Spleen (tissue), 11 donors: ENCODE data around the gene BCO1. TPM values are rescaled to one million over a fixed set of nuclear protein-coding genes. Genes with fewer than 3 reads are reported as not detected.

Source experiments
- DNase-seq: peaks from one replicate; pipeline ENCODE4 v3.0.0-alpha.2; 2020
- H3K27ac ChIP-seq, 8 donors: fragments of 200-600 bp; sonication (generic) in 7 of 8; 1 replicate in 4 of 8; 2 replicates in 4 of 8; pipeline versions ENCODE4 v1.5.0 to v1.8.0; 2016 to 2021; ENCODE audit warnings: inconsistent platforms in 4 of 8, mild to moderate bottlenecking in 4 of 8, moderate library complexity in 1 of 8
- H3K27me3 ChIP-seq, 7 donors: fragments of 200-600 bp; sonication (generic) in 6 of 7; replicated peaks in 1 of 7; 1 replicate in 4 of 7; 2 replicates in 3 of 7; pipeline versions ENCODE4 v1.5.0 to v1.8.0; 2016 to 2021; ENCODE audit warnings: inconsistent platforms in 3 of 7, mild to moderate bottlenecking in 1 of 7
- H3K36me3 ChIP-seq, 6 donors: fragments of 200-600 bp; sonication (generic) in 5 of 6; 1 replicate in 4 of 6; 2 replicates in 2 of 6; pipeline versions ENCODE4 v1.5.0 to v1.8.0; 2016 to 2021; ENCODE audit warnings: inconsistent platforms in 2 of 6
- H3K4me1 ChIP-seq, 6 donors: fragments of 200-600 bp; sonication (generic) in 5 of 6; 1 replicate in 3 of 6; 2 replicates in 3 of 6; pipeline versions ENCODE4 v1.5.0 to v1.8.0; 2016 to 2021; ENCODE audit warnings: inconsistent platforms in 3 of 6
- H3K4me3 ChIP-seq, 8 donors: fragments of 200-600 bp; sonication (generic) in 7 of 8; 1 replicate in 4 of 8; 2 replicates in 4 of 8; pipeline versions ENCODE4 v1.5.0 to v1.8.0; 2016 to 2021; ENCODE audit warnings: inconsistent platforms in 4 of 8, mild to moderate bottlenecking in 4 of 8, moderate library complexity in 2 of 8
- H3K9me3 ChIP-seq, 8 donors: fragments of 200-600 bp; sonication (generic) in 7 of 8; 1 replicate in 4 of 8; 2 replicates in 4 of 8; pipeline versions ENCODE4 v1.5.0 to v1.8.0; 2016 to 2021; ENCODE audit warnings: inconsistent platforms in 4 of 8
- POLR2A ChIP-seq, 3 donors: fragments of 450-650 bp; IDR thresholded peaks; one replicate each; pipeline ENCODE4 v1.5.1; 2017; ENCODE audit warnings: antibody characterized with exemption in 3 of 3, mild to moderate bottlenecking in 1 of 3
- POLR2AphosphoS5 ChIP-seq, 3 donors: sonication (generic); formaldehyde crosslinking; IDR thresholded peaks; one replicate each; pipeline ENCODE4 v1.5.1; 2017; ENCODE audit warnings: antibody characterized with exemption in 3 of 3
- WGBS, 5 donors: extraction: QIAGEN DNeasy Blood & Tissue Kit in 3 of 5; methylation state at CpG; one replicate each; pipeline versions ENCODE4 v1.1.5 to v1.1.7; 2013 to 2018; 5-methylcytosine and 5-hydroxymethylcytosine counted together
- intact Hi-C: fragments of 100-400 bp; cut with DNase I; formaldehyde crosslinking; loops from one replicate; pipeline ENCODE4 v1.15.0; 2023; ENCODE audit warnings: low total_unique reads
- polyA plus RNA-seq, 3 donors: library from polyadenylated mRNA; stranded (reverse); fragments of 200-250 nt; gene quantifications; one replicate each; pipeline ENCODE4 v1.2.1, GENCODE V29; 2013
- total RNA-seq, 7 donors: library from RNA; depleted of rRNA in 3 of 7; stranded (reverse); fragments of >200 nt in 3 of 7; fragmentation: NEBNext Ultra II Directional in 4 of 7; extraction: Animal tissue kit (Norgen Biotek cat#: 25700) in 4 of 7; gene quantifications; one replicate each; pipeline versions ENCODE4 v1.1.0 to v1.2.1, GENCODE V29; 2016 to 2021
- TF ChIP-seq, protein P1 (sequence below), 11 experiments: fragments of 200-600 bp in 7 of 11; fragments of 450-650 bp in 4 of 11; sonication (generic) in 4 of 11; IDR thresholded peaks in 8 of 11; conservative IDR thresholded peaks in 3 of 11; 1 replicate in 7 of 11; 2 replicates in 4 of 11; pipeline versions ENCODE4 v1.4.0 to v1.8.0; 2016 to 2021; ENCODE audit warnings: antibody characterized with exemption in 11 of 11, inconsistent platforms in 4 of 11, mild to moderate bottlenecking in 1 of 11
- donor health status: healthy with polysubstance abuse.
- donor health status: DM: no; HTN: no; CAD: no; lungs with moderate emphysema.
- donor health status: DM: no; HTN: no; CAD: no.
- donor health status: Bipolar disorder and iron deficiency.
- donor health status: healthy.
- donor health status: DM: no; HTN: no; CAD: no.
- donor health status: DM: yes; HTN: yes; CAD: no.

Gene BCO1
- total and polyA plus RNA-seq, 10 donors, result not detected

DNA sequence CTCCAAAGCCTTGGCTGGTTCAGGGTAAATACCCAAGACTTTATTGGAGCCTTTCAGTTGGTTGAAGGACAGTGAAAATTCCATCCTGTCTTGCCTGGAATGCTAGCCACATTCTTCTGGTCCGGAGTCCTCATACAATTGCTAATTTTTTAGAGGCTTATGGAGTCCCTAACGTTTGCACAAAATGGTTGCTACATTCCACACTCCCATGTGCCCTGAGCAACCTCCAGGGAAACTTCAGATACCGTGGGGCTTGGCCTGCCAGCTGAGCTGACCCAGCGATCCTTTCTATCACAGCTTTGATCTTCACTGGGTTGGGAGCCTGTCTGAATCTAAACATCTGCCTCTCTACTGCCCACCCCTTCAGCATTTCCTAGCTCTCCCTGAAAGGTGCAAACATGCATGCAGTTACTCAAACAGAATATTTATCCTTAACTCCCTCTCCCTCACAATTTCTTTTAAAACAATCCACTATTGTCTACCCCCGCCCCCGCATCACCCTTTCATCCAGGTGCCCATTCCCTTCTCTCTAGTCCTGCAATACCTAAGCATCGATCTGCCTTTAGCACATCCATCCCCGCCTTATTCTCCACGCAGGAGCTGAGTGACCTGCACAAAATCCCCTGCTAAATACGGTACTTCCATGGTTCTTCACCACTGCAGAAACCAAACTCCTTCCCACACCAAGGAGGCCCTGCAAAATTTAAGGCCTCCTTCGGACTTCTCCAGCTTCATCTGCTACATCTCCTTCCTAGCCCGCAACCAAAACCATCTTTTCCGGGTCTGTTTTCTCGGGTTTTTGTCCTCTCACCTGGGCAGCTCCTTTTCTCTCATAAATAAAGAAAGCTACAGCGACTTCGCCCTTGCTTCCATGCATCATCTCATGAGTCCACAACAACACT, 75.5 kb downstream of the BCO1 start:
- 7 to 12% (median 9%) methylated on average over 16 of the region's 16 CpGs for WGBS, 5 donors
- TF ChIP-seq POLR2A (IDR thresholded peaks at IDR 0.05) (no peak), POLR2AphosphoS5 (IDR thresholded peaks at IDR 0.05) (no peak)
- TF ChIP-seq, protein P1, sequence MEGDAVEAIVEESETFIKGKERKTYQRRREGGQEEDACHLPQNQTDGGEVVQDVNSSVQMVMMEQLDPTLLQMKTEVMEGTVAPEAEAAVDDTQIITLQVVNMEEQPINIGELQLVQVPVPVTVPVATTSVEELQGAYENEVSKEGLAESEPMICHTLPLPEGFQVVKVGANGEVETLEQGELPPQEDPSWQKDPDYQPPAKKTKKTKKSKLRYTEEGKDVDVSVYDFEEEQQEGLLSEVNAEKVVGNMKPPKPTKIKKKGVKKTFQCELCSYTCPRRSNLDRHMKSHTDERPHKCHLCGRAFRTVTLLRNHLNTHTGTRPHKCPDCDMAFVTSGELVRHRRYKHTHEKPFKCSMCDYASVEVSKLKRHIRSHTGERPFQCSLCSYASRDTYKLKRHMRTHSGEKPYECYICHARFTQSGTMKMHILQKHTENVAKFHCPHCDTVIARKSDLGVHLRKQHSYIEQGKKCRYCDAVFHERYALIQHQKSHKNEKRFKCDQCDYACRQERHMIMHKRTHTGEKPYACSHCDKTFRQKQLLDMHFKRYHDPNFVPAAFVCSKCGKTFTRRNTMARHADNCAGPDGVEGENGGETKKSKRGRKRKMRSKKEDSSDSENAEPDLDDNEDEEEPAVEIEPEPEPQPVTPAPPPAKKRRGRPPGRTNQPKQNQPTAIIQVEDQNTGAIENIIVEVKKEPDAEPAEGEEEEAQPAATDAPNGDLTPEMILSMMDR (IDR thresholded peaks at IDR 0.05 in 8 of 11, conservative IDR thresholded peaks at IDR 0.05 in 3 of 11), result no peak
- intact Hi-C loops, result no loop called here

DNA sequence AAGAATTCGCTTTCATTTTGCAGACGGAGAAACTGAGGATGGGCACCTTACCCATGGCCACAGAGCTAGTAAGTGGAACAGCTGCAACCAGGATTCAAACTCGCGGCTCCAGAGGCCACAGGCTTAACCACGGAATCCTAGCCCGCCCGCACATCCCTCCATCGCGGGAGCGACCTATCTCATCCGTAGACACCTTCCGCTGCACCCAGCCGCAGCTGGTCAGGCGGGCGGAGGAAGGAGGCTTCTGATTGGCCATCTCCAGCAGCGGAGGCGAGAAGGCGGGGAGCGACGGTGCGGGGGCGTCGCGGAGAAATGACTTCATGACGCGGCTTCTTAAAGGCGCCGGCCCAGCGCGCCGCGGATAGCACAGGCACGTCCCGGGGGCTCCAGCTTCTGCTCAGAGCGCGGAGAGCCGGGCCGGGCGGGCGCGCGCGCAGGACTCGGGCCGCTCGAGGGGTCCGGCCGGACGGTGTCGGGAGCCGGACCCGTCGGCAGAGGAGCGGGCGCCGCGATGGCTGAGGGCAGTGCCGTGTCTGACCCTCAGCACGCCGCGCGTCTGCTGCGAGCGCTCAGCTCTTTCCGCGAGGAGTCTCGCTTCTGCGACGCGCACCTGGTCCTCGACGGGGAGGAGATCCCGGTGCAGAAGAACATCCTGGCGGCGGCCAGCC, 76.2 kb downstream of the BCO1 start, which contains the start of gene GAN:
Gene GAN (plus strand): TSS at position 360 of the 668 bp plus-strand sequence. CDS start 152 bp downstream, at position 512.
- intact Hi-C loops, result no loop called here
- peak; percentile 99 for DNase-seq
- Histone ChIP-seq H3K27me3 (no peaks in the 10 kb centered on the region), H3K9me3 (no peaks in the 10 kb centered on the region), H3K4me1 (peaks cover 17 to 80% (median 39%) of the 10 kb centered on the region in 6 donors), H3K4me3 (peak within 1 kb of the TSS; percentile 57 to 98 (median 90)), H3K27ac (peak within 1 kb of the TSS; percentile 72 to 93 (median 91)), H3K36me3 (peaks cover 0 to 15% (median 0%) of the 10 kb centered on the region in 6 donors)
- WGBS, 5 donors, result 0 to 1% (median 1%) methylated on average over 35 to 75 of the region's 75 CpGs
- TF ChIP-seq POLR2AphosphoS5 (IDR thresholded peaks at IDR 0.05) (peak; percentile 95 to 98 (median 97)), POLR2A (IDR thresholded peaks at IDR 0.05) (peak in 1 of 3 donors; percentile 18)
- TF ChIP-seq, protein P1 (IDR thresholded peaks at IDR 0.05 in 8 of 11, conservative IDR thresholded peaks at IDR 0.05 in 3 of 11), result peak in 3 of 11 experiments; percentile 11 to 24 (median 14)

More for the DNA sequence above, 75.5 kb downstream of the BCO1 start:
- H3K4me3 ChIP-seq, result peak overlapping the region; percentile 57 to 98 (median 90)
- H3K27me3 ChIP-seq, result no peaks in the 10 kb centered on the region
- H3K27ac ChIP-seq, result peak overlapping the region; percentile 72 to 93 (median 91)
- peaks cover 17 to 73% (median 37%) of the 10 kb centered on the region in 6 donors for H3K4me1 ChIP-seq
- H3K9me3 ChIP-seq, result no peaks in the 10 kb centered on the region
- no peak for DNase-seq
- H3K36me3 ChIP-seq, result peaks cover 0 to 15% (median 0%) of the 10 kb centered on the region in 6 donors

DNA sequence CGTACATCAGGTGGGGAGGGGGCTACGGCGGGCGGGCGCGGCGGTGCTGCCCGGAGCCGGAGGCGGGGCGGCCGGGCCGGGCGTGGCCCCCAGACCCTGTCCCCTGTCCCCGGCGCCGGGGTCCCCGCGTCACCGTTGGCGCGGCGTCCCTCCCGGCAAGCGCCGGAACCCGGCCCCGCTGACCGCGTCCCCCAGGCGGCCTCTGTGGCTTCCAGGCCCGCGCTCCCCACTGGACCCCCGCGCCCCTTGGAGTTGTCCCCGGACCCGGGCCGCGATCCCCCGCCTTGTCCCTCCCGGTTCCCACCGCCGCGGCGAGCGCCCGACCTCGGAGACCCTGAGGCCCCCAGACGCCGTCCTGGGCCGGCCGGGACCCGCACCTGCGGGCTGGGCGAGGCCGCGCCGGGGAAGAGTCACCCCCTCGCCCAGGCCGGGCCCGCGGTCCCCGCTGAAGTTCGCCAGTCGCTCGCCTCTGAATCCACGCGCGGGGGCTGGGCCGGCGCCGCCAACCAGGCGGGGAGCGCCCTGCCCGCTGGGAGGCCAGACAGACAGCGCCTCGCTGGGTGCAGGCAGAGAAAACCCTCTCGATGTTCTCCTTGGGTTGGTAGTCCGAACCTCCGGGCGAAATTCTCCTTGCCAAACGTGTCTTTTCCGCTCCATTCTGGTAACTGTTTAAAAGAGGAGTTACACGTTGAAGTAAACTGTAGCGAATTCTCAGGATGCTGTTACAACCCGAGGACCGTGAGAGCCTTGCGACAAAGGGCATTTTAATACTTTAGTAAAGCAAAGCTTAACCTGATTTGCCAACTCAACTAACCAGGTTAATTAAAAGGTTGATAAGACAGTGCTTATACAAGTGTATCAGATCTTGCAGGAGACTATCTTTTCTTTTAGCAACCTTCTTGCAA, 77.0 kb downstream of the BCO1 start:
- H3K4me3 ChIP-seq, result peak overlapping the region; percentile 57 to 98 (median 90)
- peak overlapping the region; percentile 72 to 93 (median 91) for H3K27ac ChIP-seq
- no peaks in the 10 kb centered on the region for H3K27me3 ChIP-seq
- H3K36me3 ChIP-seq, result peaks cover 0 to 15% (median 0%) of the 10 kb centered on the region in 6 donors
- peaks cover 17 to 79% (median 39%) of the 10 kb centered on the region in 6 donors for H3K4me1 ChIP-seq
- DNase-seq, result peak; percentile 90
- intact Hi-C loops, result no loop called here
- 1 to 6% (median 1%) methylated on average over 20 to 88 of the region's 88 CpGs for WGBS, 5 donors
- peak in 2 of 3 donors; percentile 43 to 62 for TF ChIP-seq POLR2AphosphoS5 (IDR thresholded peaks at IDR 0.05)
- TF ChIP-seq POLR2A (IDR thresholded peaks at IDR 0.05), result no peak
- TF ChIP-seq, protein P1 (IDR thresholded peaks at IDR 0.05 in 8 of 11, conservative IDR thresholded peaks at IDR 0.05 in 3 of 11), result peak in 1 of 11 experiments; percentile 13
- H3K9me3 ChIP-seq, result no peaks in the 10 kb centered on the region
